Measurements from ENCODE around the gene KCNJ5.

KCNJ5 gene

DNA sequence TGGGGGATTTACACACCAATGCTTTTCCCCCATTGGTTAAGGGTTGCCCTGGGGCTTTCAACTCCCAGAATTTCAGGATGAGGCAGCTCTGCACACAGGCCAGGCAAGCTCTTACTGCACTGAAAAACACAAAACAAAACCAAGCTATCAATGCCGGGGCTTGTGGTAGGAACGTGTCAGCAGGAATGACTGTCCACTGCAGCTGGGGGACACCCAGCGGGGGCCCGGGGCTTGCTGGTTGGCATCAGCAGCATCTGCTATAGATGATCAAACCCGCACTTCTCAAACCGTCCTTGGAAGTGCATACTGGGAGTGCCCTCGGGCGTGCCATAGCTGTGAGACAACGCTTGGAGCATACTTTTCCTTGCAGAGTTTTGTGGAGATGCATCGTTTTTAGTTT, 43.8 kb downstream of the KCNJ5 start:
- no peak overlapping the region for H3K27ac Mint-ChIP-seq
- H3K4me3 Mint-ChIP-seq, result no peak overlapping the region
- H3K36me3 Mint-ChIP-seq (ENCODE audit: low read depth), result no peaks in the 10 kb centered on the region
- no peak for TF ChIP-seq CTCF (IDR thresholded peaks at IDR 0.05; ENCODE audit: unreplicated experiment in 3 of 3)
- H3K4me1 Mint-ChIP-seq, result peaks cover 63% of the 10 kb centered on the region
- H3K27me3 Mint-ChIP-seq (ENCODE audit: low read depth), result peaks cover 27% of the 10 kb centered on the region
- H3K9me3 Mint-ChIP-seq, result no peaks in the 10 kb centered on the region

- Mint-ChIP-seq H3K27ac (peak overlapping the region in 1 of 3 experiments; percentile 81), H3K27me3 (ENCODE audit: low read depth) (peaks cover 29% of the 10 kb centered on the region), H3K4me3 (no peak overlapping the region), H3K36me3 (ENCODE audit: low read depth) (no peaks in the 10 kb centered on the region), H3K4me1 (peaks cover 58% of the 10 kb centered on the region), H3K9me3 (no peaks in the 10 kb centered on the region)
- TF ChIP-seq CTCF (IDR thresholded peaks at IDR 0.05; ENCODE audit: unreplicated experiment in 3 of 3), result no peak
These were observed 45.6 kb downstream of the KCNJ5 start for GRCh38 chr11:128936606-128937251.

DNA sequence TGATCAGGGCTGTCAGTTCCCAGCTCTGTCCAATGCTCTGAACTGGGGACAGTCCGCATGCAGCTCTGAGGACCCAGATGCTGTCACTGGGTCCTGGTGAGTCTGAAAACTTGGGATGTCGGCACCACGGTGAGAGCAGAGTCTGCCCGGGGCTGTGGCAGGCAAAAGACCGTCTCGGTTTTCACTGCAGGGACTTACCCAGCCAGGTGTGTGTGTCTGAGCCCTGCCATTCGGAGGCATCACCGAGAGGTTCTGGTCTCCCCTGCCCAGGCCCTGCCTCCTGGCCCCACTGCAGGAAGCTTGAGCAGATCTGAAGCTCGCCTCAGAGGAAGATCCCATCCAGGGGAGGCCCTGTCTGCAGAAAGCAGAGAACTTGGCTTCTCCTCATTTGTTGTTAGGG, 46.3 kb downstream of the KCNJ5 start:
- Mint-ChIP-seq H3K27ac (peak overlapping the region in 1 of 3 experiments; percentile 23), H3K27me3 (ENCODE audit: low read depth) (peaks cover 26% of the 10 kb centered on the region), H3K36me3 (ENCODE audit: low read depth) (no peaks in the 10 kb centered on the region), H3K4me1 (peaks cover 51% of the 10 kb centered on the region), H3K9me3 (no peaks in the 10 kb centered on the region), H3K4me3 (no peak overlapping the region)
- no peak for TF ChIP-seq CTCF (IDR thresholded peaks at IDR 0.05; ENCODE audit: unreplicated experiment in 3 of 3)

- Mint-ChIP-seq H3K9me3 (no peaks in the 10 kb centered on the region), H3K27ac (peak overlapping the region in 1 of 3 experiments; percentile 23), H3K4me3 (no peak overlapping the region), H3K4me1 (peaks cover 54% of the 10 kb centered on the region), H3K36me3 (ENCODE audit: low read depth) (no peaks in the 10 kb centered on the region), H3K27me3 (ENCODE audit: low read depth) (peaks cover 26% of the 10 kb centered on the region)
- no peak for TF ChIP-seq CTCF (IDR thresholded peaks at IDR 0.05; ENCODE audit: unreplicated experiment in 3 of 3)
These were observed 47.2 kb downstream of the KCNJ5 start for GRCh38 chr11:128938156-128938885.

DNA sequence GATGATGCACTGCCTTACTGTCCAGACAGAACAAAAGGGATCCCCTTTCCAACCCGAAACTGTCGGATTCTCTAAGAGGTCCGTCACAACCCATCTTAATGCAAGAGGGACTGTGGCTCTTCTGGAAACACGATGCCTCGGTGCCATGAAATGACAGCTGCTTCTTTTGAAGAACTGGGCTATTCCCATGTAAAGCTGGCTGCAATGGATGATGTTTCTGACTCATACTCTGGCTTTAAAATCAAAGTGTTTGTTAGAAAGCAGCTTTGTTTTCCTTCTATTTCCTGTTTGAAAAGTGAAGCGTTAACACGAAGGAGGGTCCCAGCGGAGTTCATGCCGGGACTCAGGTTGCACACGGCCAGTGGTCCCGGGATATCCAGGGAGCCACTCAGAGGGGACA, 48.4 kb downstream of the KCNJ5 start:
- no peak for TF ChIP-seq CTCF (IDR thresholded peaks at IDR 0.05; ENCODE audit: unreplicated experiment in 3 of 3)
- peaks cover 36% of the 10 kb centered on the region for H3K27me3 Mint-ChIP-seq (ENCODE audit: low read depth)
- peaks cover 49% of the 10 kb centered on the region for H3K4me1 Mint-ChIP-seq
- H3K4me3 Mint-ChIP-seq, result no peak overlapping the region
- H3K27ac Mint-ChIP-seq, result no peak overlapping the region
- H3K36me3 Mint-ChIP-seq (ENCODE audit: low read depth), result no peaks in the 10 kb centered on the region
- H3K9me3 Mint-ChIP-seq, result no peaks in the 10 kb centered on the region

DNA sequence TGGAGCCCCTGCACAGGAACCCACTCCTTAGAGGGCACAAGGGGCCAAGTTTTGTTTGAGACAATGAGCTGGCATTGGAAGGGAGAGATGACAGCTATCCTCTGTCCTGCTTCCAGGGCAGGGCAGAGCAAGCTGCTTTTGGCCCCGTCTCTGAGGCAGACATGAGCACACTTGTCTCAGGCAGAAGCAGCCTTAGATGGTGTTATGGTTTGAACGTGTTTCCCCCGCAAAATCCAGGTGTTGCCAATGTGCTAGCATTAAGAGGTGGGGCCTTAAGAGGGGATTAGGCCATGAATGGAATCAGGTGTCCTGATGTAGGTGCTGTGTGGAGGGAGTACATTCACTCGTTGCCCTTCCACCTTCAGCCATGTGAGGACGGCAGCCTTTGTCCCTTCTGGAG, 49.0 kb downstream of the KCNJ5 start:
- H3K4me3 Mint-ChIP-seq, result no peak overlapping the region
- TF ChIP-seq CTCF (IDR thresholded peaks at IDR 0.05; ENCODE audit: unreplicated experiment in 3 of 3), result no peak
- H3K36me3 Mint-ChIP-seq (ENCODE audit: low read depth), result no peaks in the 10 kb centered on the region
- no peak overlapping the region for H3K27ac Mint-ChIP-seq
- peaks cover 52% of the 10 kb centered on the region for H3K4me1 Mint-ChIP-seq
- peaks cover 36% of the 10 kb centered on the region for H3K27me3 Mint-ChIP-seq (ENCODE audit: low read depth)
- H3K9me3 Mint-ChIP-seq, result no peaks in the 10 kb centered on the region
